Measurements from ENCODE around the gene INHBB.

Gene INHBB

GRCh38 chr2:120394764-120395163 lies 48.8 kb downstream of the INHBB start:
- no peak for TF ChIP-seq Cebpa-rat (IDR thresholded peaks at IDR 0.05)
- Histone ChIP-seq H3K4me3 (no peak overlapping the region), H3K27me3 (no peaks in the 10 kb centered on the region), H3K9me3 (no peaks in the 10 kb centered on the region), H3K27ac (no peak overlapping the region), H4K20me1 (no peaks in the 10 kb centered on the region), H3K36me3 (no peaks in the 10 kb centered on the region), H3K4me2 (no peak overlapping the region), H3K4me1 (no peaks in the 10 kb centered on the region), H3K9ac (no peak overlapping the region)

- no peaks in the 10 kb centered on the region for H3K36me3 ChIP-seq
- no peaks in the 10 kb centered on the region for H3K27me3 ChIP-seq
- no peak overlapping the region for H3K4me3 ChIP-seq
- no peak overlapping the region for H3K27ac ChIP-seq
- no peak overlapping the region for H3K4me2 ChIP-seq
- no peak for TF ChIP-seq Cebpa-rat (IDR thresholded peaks at IDR 0.05)
- H4K20me1 ChIP-seq, result no peaks in the 10 kb centered on the region
- H3K9me3 ChIP-seq, result no peaks in the 10 kb centered on the region
- no peak overlapping the region for H3K9ac ChIP-seq
- H3K4me1 ChIP-seq, result peaks cover 4% of the 10 kb centered on the region; the same call in 1 of the 2 replicates
These were observed 49.5 kb downstream of the INHBB start for GRCh38 chr2:120395221-120396012.

GRCh38 chr2:120396013-120396860 lies 50.3 kb downstream of the INHBB start:
- no peaks in the 10 kb centered on the region for H3K36me3 ChIP-seq
- H3K27ac ChIP-seq, result no peak overlapping the region
- H3K4me2 ChIP-seq, result no peak overlapping the region
- no peak overlapping the region for H3K9ac ChIP-seq
- no peaks in the 10 kb centered on the region for H4K20me1 ChIP-seq
- H3K4me1 ChIP-seq, result peaks cover 10% of the 10 kb centered on the region; the same call in 1 of the 2 replicates
- no peak for TF ChIP-seq Cebpa-rat (IDR thresholded peaks at IDR 0.05)
- H3K4me3 ChIP-seq, result no peak overlapping the region
- H3K27me3 ChIP-seq, result no peaks in the 10 kb centered on the region
- no peaks in the 10 kb centered on the region for H3K9me3 ChIP-seq

- Histone ChIP-seq H3K27me3 (no peaks in the 10 kb centered on the region), H3K4me3 (no peak overlapping the region), H3K36me3 (no peaks in the 10 kb centered on the region), H3K9me3 (no peaks in the 10 kb centered on the region), H3K27ac (no peak overlapping the region), H3K4me2 (no peak overlapping the region), H4K20me1 (no peaks in the 10 kb centered on the region), H3K4me1 (peaks cover 10% of the 10 kb centered on the region; the same call in 1 of the 2 replicates), H3K9ac (no peak overlapping the region)
- TF ChIP-seq Cebpa-rat (IDR thresholded peaks at IDR 0.05), result no peak
These were observed 51.2 kb downstream of the INHBB start for GRCh38 chr2:120396861-120397811.

- Histone ChIP-seq H4K20me1 (no peaks in the 10 kb centered on the region), H3K9ac (no peak overlapping the region), H3K27ac (no peak overlapping the region), H3K36me3 (no peaks in the 10 kb centered on the region), H3K4me2 (no peak overlapping the region), H3K9me3 (no peaks in the 10 kb centered on the region), H3K4me3 (no peak overlapping the region), H3K27me3 (no peaks in the 10 kb centered on the region), H3K4me1 (peaks cover 10% of the 10 kb centered on the region; the same call in 1 of the 2 replicates)
- no peak for TF ChIP-seq Cebpa-rat (IDR thresholded peaks at IDR 0.05)
These were observed 52.4 kb downstream of the INHBB start for GRCh38 chr2:120398051-120398995.

GRCh38 chr2:120398996-120399888 lies 53.3 kb downstream of the INHBB start:
- no peaks in the 10 kb centered on the region for H3K9me3 ChIP-seq
- no peak overlapping the region for H3K9ac ChIP-seq
- no peak for TF ChIP-seq Cebpa-rat (IDR thresholded peaks at IDR 0.05)
- H3K36me3 ChIP-seq, result no peaks in the 10 kb centered on the region
- no peak overlapping the region for H3K4me2 ChIP-seq
- no peaks in the 10 kb centered on the region for H3K27me3 ChIP-seq
- no peak overlapping the region for H3K4me3 ChIP-seq
- H4K20me1 ChIP-seq, result no peaks in the 10 kb centered on the region
- H3K27ac ChIP-seq, result no peak overlapping the region
- peaks cover 10% of the 10 kb centered on the region; the same call in 1 of the 2 replicates for H3K4me1 ChIP-seq

- Histone ChIP-seq H3K9ac (no peak overlapping the region), H3K36me3 (no peaks in the 10 kb centered on the region), H3K9me3 (no peaks in the 10 kb centered on the region), H3K4me1 (peaks cover 10% of the 10 kb centered on the region; the same call in 1 of the 2 replicates), H4K20me1 (no peaks in the 10 kb centered on the region), H3K27ac (no peak overlapping the region), H3K4me3 (no peak overlapping the region), H3K27me3 (no peaks in the 10 kb centered on the region), H3K4me2 (no peak overlapping the region)
- TF ChIP-seq Cebpa-rat (IDR thresholded peaks at IDR 0.05), result no peak
These were observed 53.9 kb downstream of the INHBB start for GRCh38 chr2:120399889-120400240.

- Histone ChIP-seq H3K27ac (no peak overlapping the region), H4K20me1 (no peaks in the 10 kb centered on the region), H3K4me2 (peak overlapping the region; percentile 17; the same call in 1 of the 2 replicates), H3K9me3 (no peaks in the 10 kb centered on the region), H3K4me3 (no peak overlapping the region), H3K4me1 (peaks cover 10% of the 10 kb centered on the region; the same call in 1 of the 2 replicates), H3K27me3 (no peaks in the 10 kb centered on the region), H3K36me3 (no peaks in the 10 kb centered on the region), H3K9ac (no peak overlapping the region)
- no peak for TF ChIP-seq Cebpa-rat (IDR thresholded peaks at IDR 0.05)
These were observed 54.6 kb downstream of the INHBB start for GRCh38 chr2:120400551-120400950.
